CD4-positive, alpha-beta T cell treated with Interleukin-12 subunit alpha and Interleukin-12 subunit beta, for 1 hour (primary cell): ENCODE data around the gene ZBED4.

ENCODE experiments used
- DNase-seq: peaks from one replicate; pipeline ENCODE4 v3.0.0-alpha.2; 2020

Gene ZBED4

DNA sequence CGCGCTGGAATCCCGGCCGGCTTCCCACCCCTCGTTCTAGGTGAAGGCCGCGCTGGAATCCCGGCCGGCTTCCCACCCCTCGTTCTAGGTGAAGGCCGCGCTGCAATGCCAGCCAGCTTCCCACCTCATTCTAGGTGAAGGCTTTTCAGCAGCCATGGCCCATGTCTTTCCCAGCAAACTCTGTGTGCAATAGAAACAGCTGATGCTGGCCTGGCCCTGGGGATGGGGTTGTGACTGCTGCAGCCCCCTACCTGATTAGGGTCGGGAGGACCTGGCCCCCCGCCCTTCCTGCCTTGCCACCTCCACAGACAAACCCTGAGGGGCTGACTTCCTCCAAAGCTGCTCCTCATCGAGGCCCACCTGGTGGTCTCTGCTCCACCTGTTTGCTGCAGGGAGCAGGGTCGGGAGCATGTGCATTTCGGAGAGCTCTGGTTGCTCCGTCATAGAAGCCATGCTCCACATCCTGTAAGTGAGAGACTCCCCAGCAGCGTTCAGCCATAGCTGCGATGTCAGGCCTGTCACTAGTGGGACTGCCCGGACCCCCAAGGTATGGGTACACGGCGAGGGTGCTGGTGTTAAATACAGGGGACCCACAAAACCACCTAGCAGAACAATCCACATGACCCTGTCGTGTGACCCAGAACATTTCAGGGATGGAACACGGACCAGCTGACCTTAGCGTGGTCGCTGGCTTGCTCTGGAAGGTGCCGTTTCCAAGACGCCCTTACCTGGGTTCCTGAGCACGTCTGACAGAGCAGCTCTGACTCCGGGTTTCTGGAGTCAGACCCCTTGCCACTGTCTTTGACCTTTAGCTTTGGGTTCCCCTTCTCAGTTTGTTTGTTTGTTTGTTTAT, 3.3 kb downstream of the ZBED4 start:
- DNase-seq, result no peak

DNA sequence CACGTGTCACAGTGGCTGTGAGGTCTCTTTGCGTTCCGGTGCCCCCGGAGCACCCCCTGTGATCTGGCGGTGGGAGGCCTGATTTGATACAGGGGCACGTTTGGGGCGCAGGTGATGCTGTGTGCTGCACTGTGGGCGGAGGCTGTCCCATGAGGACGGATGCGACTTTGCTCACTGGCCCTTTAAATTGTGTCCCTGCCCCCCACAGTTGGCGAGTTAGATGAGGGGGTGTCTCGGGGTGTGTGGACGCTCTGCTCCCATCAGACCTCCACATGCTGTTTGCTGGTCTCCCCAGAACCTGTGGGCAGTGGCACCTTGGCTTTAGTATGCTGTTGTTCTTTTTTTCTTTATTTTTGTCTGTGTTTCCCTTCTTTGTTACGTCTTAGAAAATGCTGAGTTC, 5.2 kb downstream of the ZBED4 start:
- no peak for DNase-seq

- DNase-seq, result no peak
Observed at GRCh38 chr22:49861642-49862495, 8.2 kb downstream of the ZBED4 start.

DNA sequence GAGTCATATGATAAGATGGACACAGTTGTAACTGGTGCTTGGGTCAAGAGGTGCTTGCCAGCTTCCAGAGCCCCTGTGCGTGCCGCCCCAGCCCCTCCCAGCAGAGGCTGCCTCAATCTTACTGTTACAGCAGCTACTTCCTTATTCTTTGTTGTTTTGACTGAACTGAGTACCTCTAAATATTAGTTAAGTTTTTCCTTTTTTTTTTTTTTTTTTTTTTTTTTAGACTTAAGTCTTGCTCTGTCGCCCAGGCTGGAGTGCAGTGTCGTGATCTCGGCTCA, 8.8 kb downstream of the ZBED4 start:
- DNase-seq, result no peak

GRCh38 chr22:49863931-49864330, 10.3 kb downstream of the ZBED4 start:
- no peak for DNase-seq

DNA sequence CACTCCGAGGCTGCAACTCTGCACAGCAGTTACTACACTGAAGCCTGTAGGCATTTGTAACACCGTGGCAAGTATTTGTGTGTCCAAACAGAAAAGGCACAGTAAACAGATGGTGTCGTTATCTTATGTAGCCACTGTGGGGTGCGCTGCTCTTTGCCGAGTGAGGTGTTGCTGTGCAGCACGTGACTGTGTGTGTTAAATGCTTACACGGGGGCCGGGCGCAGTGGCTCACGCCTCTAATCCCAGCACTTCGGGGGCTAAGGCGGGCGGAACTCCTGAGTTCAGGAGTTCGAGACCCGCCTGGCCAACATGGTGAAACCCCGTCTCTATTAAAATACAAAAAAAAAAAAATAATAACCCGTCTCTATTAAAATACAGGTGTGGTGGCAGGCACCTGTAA, 11.5 kb downstream of the ZBED4 start:
- no peak for DNase-seq

DNA sequence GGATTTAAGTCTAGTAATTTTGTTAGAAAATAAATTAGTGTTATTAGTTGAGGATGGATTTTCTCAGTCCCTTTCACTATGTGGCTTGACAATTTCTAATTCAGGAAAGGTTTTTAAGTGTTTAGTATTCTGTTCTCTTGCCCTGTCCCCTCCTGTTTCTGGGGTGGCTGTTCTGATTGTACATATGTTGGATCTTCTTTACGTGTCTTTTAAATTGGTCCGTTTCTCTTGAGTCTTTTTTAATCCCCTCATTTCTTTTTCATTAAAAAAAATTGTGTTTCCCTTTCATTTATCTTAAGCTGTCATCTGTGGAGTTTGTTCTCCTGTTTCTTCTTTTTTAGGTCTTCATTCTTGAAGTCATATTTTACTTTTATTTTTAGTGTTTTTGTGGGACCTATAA, 12.5 kb downstream of the ZBED4 start:
- no peak for DNase-seq

DNA sequence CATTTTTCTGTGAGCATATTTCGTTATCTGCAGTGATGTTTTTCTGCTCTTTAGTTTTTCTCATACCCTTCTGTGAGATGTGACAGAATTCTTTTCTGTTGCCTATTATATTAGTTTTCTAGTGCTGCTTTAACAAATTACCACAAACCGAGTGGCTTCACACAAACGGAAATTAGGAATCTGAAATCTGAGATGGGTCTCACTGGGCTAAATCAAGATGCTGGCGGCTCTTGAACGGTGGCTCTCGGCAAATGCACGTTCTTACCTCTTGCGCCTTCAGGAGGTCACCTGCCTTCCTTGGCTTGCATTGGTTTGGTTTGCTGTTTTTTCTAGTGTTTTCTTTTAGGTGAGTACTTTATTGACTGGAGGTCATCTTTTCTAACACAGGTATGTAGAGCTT, 13.0 kb downstream of the ZBED4 start:
- DNase-seq, result no peak

- peak; percentile 44 for DNase-seq
Observed at GRCh38 chr22:49867303-49868265, 13.9 kb downstream of the ZBED4 start.

- DNase-seq, result no peak
Observed at GRCh38 chr22:49869086-49869830, 15.6 kb downstream of the ZBED4 start.

DNA sequence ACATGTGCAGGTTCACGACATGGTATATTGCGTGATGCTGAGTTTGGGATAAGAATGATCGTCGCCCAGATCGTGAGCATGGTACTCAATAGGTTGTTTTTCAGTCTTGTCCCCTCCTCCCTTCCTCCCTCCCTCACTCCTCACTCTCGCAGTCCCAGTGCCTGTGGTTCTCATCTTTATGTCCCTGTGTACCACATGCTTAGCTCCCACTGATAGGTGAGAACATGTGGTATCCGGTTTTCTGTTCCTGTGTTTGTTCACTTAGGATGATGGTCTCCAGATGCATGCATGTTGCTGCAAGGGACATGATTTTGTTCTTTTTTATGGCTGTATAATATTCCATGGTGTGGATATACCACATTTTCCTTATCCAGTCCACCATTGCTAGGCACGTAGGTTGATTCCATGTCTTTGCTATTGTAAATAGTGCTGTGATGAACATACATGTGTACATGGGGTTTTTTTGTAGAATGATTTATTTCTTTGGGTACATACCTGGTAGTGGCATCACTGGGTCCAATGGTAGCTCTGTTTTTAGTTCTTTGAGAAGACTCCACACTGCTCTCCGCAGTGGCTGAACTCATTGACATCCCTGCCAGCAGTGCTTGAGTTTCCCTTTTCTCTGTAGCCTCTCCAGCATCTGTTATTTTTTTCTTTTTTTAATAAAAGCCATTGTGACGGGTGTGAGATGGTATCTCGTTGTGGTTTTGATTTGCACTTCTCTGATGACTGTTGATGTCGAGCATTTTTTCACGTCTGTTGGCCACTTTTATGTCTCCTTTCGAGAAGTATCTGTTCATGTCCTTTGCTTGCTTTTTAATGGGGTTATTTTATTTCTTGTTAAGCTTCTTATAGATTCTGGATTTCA, 16.4 kb downstream of the ZBED4 start:
- DNase-seq, result peak; percentile 63

GRCh38 chr22:49871482-49871881, 17.8 kb downstream of the ZBED4 start:
- DNase-seq, result no peak

DNA sequence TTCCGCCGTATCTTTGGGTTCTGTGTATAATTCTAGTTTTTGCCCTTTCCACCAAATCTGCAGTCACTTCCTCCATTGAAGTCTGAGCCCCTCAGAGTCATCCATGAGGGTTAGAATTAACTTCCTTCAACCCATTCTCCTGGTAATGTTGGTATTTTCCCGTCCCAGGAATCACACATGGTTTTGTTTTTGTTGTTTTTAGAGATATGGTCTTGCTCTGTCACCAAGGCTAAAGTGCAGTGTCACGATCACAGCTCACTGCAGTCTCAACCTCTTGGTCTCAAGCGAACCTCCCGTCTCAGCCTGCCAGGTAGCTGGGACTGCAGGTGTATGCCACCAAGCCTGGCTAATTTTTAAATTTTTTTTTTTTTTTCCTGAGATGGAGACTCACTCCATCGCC, 18.7 kb downstream of the ZBED4 start:
- no peak for DNase-seq

- DNase-seq, result no peak
Observed at GRCh38 chr22:49873228-49873940, 19.7 kb downstream of the ZBED4 start.

DNA sequence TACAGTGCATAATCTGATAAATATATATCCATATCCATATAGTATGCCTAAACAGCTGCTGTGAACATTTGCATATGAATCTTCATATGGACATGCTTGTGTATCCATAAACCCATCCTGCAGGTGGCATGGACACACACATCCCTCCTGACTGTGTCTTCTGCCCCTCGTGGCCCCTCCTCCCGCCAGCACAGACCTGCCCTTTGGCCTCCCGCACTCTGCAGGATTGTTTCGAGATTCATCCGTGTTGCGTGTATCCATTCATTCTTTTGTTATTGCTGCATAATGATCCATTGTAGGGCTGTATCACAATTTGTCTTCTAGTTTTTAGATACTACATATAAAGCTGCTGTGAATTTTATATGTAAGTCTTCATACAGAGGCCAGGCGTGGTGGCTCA, 24.0 kb downstream of the ZBED4 start:
- no peak for DNase-seq

GRCh38 chr22:49878206-49878605, 24.6 kb downstream of the ZBED4 start:
- DNase-seq, result no peak

GRCh38 chr22:49879871-49880270, 26.2 kb downstream of the ZBED4 start:
- DNase-seq, result no peak

DNA sequence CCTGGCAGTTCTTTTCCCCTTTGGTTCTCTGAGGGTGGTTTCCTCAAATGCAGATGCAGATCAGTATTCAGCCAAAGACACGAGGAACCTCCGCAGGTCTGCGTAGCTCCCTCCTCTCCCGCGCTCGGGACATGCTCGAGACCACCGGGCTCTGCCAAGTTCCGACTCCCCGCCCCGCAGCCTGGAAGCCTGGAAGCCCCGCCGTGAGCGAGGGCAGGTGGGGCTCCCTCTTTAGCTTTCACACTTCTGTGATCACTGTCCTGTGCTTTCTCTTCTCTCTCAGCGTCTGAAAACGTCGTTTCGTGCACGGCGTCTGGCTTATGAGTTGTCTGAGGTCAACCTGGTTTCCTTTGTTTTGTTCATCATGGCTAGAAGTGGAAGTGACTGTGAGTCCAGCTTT, 26.6 kb downstream of the ZBED4 start:
- no peak for DNase-seq

GRCh38 chr22:49881856-49882255, 28.2 kb downstream of the ZBED4 start:
- DNase-seq, result no peak

GRCh38 chr22:49882519-49883293, 29.1 kb downstream of the ZBED4 start:
- no peak for DNase-seq
